Measurements from ENCODE around the gene SHROOM3.

The SHROOM3 gene

GRCh38 chr4:76485450-76485849 is 50.4 kb downstream of the SHROOM3 start:
- DNase-seq (ENCODE audit: low read depth, low spot score) = no peak
- TF ChIP-seq CTCF (IDR thresholded peaks at IDR 0.05; ENCODE audit: insufficient read depth, low read length, missing control alignments) = no peak
- ChIA-PET CTCF (interaction anchor here (0.8 to 5.9 kb wide), 6 partner anchors 14 to 108 kb away, joined by 3 to 38 read pairs (median 4); no protein-coding TSS in a partner anchor), POLR2A (no interaction called here)
- no peak overlapping the region for H3K4me3 ChIP-seq (ENCODE audit: low read depth, low read length)

GRCh38 chr4:76486588-76487276 is 51.7 kb downstream of the SHROOM3 start:
- no peak overlapping the region for H3K4me3 ChIP-seq (ENCODE audit: low read depth, low read length)
- no peak for TF ChIP-seq CTCF (IDR thresholded peaks at IDR 0.05; ENCODE audit: insufficient read depth, low read length, missing control alignments)
- ChIA-PET POLR2A (no interaction called here), CTCF (interaction anchor here (1.2 to 5.9 kb wide), 2 partner anchors 18 to 56 kb away, joined by 4 to 38 read pairs; no protein-coding TSS in a partner anchor)
- no peak for DNase-seq (ENCODE audit: low read depth, low spot score)

GRCh38 chr4:76487621-76488020 is 52.6 kb downstream of the SHROOM3 start:
- CTCF ChIA-PET = interaction anchor here (2.4 to 5.9 kb wide), 2 partner anchors 17 to 52 kb away, joined by 7 to 38 read pairs; partner anchors contain the start of gene SHROOM3
- no peak overlapping the region for H3K4me3 ChIP-seq (ENCODE audit: low read depth, low read length)

GRCh38 chr4:76488455-76488854 is 53.4 kb downstream of the SHROOM3 start:
- H3K4me3 ChIP-seq (ENCODE audit: low read depth, low read length) = no peak overlapping the region
- CTCF ChIA-PET = interaction anchor here (0.6 to 5.9 kb wide), 5 partner anchors 11 to 715 kb away, joined by 3 to 38 read pairs (median 3); partner anchors contain the start of gene SHROOM3
- POLR2A ChIA-PET = no interaction called here
- TF ChIP-seq CTCF (IDR thresholded peaks at IDR 0.05; ENCODE audit: insufficient read depth, low read length, missing control alignments) = no peak
- no peak for DNase-seq (ENCODE audit: low read depth, low spot score)

More at GRCh38 chr4:76487621-76488020, 52.6 kb downstream of the SHROOM3 start:
- DNase-seq (ENCODE audit: low read depth, low spot score) = no peak
- no peak for TF ChIP-seq CTCF (IDR thresholded peaks at IDR 0.05; ENCODE audit: insufficient read depth, low read length, missing control alignments)
- POLR2A ChIA-PET = no interaction called here

- DNase-seq (ENCODE audit: low read depth, low spot score) = no peak
- POLR2A ChIA-PET = no interaction called here
- CTCF ChIA-PET = interaction anchor here (1.3 to 5.9 kb wide), 6 partner anchors 10 to 714 kb away, joined by 3 to 38 read pairs (median 5); partner anchors contain the start of gene SHROOM3
- no peak overlapping the region for H3K4me3 ChIP-seq (ENCODE audit: low read depth, low read length)
- no peak for TF ChIP-seq CTCF (IDR thresholded peaks at IDR 0.05; ENCODE audit: insufficient read depth, low read length, missing control alignments)
Observed at GRCh38 chr4:76488888-76489685, 54.1 kb downstream of the SHROOM3 start.

- CTCF ChIA-PET = interaction anchor here (1.3 to 5.9 kb wide), 5 partner anchors 10 to 58 kb away, joined by 3 to 38 read pairs (median 7); partner anchors contain the start of gene SHROOM3
Observed at GRCh38 chr4:76489686-76490161, 54.7 kb downstream of the SHROOM3 start.

More at GRCh38 chr4:76489686-76490161, 54.7 kb downstream of the SHROOM3 start:
- DNase-seq (ENCODE audit: low read depth, low spot score) = no peak
- no peak for TF ChIP-seq CTCF (IDR thresholded peaks at IDR 0.05; ENCODE audit: insufficient read depth, low read length, missing control alignments)
- no peak overlapping the region for H3K4me3 ChIP-seq (ENCODE audit: low read depth, low read length)
- POLR2A ChIA-PET = no interaction called here
